Liver (tissue), 3 donors: ENCODE data around the gene IL26.

Experiments used
- EGR1 ChIP-seq, 2 donors: IDR thresholded peaks; 2 replicates each; pipeline ENCODE4 v1.6.1; 2016 to 2018; ENCODE audit warnings: antibody characterized with exemption in 2 of 2, low read depth in 2 of 2
- FOXA2 ChIP-seq: IDR thresholded peaks from 2 replicates; pipeline ENCODE4 v1.6.1; 2016; ENCODE audit warnings: antibody characterized with exemption
- GABPA ChIP-seq, 2 donors: IDR thresholded peaks in 1 of 2; conservative IDR thresholded peaks in 1 of 2; 2 replicates each; pipeline ENCODE4 v1.6.1; 2016; ENCODE audit warnings: antibody characterized with exemption in 2 of 2, mild to moderate bottlenecking in 1 of 2, moderate library complexity in 1 of 2
- HNF4G ChIP-seq: IDR thresholded peaks from 2 replicates; pipeline ENCODE4 v1.6.1; 2016; ENCODE audit warnings: antibody characterized with exemption
- JUND ChIP-seq, 2 donors: IDR thresholded peaks; 2 replicates each; pipeline ENCODE4 v1.6.1; 2016; ENCODE audit warnings: antibody characterized with exemption in 2 of 2
- RAD21 ChIP-seq, 2 donors: IDR thresholded peaks; 2 replicates each; pipeline ENCODE4 v1.6.1; 2016; ENCODE audit warnings: antibody characterized with exemption in 2 of 2, mild to moderate bottlenecking in 2 of 2
- RXRA ChIP-seq, 2 donors: IDR thresholded peaks; 2 replicates each; pipeline ENCODE4 v1.6.1; 2017 to 2018; ENCODE audit warnings: antibody characterized with exemption in 2 of 2, mild to moderate bottlenecking in 1 of 2
- SP1 ChIP-seq: IDR thresholded peaks from 2 replicates; pipeline ENCODE4 v1.6.1; 2018; ENCODE audit warnings: antibody characterized with exemption, mild to moderate bottlenecking
- TF ChIP-seq, protein P1 (sequence below): IDR thresholded peaks from 2 replicates; pipeline ENCODE4 v1.6.1; 2016; ENCODE audit warnings: antibody characterized with exemption
- TF ChIP-seq, protein P2 (sequence below): fragments of 150-350 bp; IDR thresholded peaks from 2 replicates; pipeline ENCODE4 v1.5.1; 2017; ENCODE audit warnings: improper control_type of control experiment, low read depth, low read length; ENCODE audit not compliant: missing input control
- TF ChIP-seq, protein P3 (sequence below): IDR thresholded peaks from 2 replicates; pipeline ENCODE4 v1.6.1; 2016; ENCODE audit warnings: antibody characterized with exemption, mild to moderate bottlenecking
- donor health status: healthy.
- donor health status: healthy.

DNA sequence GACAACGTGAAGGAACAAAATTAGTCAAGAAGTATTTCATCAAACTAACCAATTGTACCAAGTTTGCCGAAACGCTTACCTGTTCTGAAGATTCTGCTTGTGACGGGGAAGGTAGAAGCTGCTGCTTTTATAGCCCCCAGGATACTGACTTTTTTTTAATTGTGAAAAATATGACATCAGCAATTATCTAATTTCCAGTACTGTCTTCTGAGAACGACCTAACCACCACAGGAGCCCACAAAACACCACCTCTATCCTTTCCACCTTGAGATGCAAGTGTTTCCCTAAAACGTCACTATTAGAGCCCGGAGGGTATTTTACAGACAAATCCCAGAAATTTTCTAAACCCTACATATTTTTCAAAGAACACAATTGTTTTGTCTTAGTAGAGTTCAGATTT is 27.9 kb upstream of the IL26 start, which contains the start of gene IL22:
- TF ChIP-seq, protein P1, sequence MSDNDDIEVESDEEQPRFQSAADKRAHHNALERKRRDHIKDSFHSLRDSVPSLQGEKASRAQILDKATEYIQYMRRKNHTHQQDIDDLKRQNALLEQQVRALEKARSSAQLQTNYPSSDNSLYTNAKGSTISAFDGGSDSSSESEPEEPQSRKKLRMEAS: no peak
- TF ChIP-seq, protein P2, sequence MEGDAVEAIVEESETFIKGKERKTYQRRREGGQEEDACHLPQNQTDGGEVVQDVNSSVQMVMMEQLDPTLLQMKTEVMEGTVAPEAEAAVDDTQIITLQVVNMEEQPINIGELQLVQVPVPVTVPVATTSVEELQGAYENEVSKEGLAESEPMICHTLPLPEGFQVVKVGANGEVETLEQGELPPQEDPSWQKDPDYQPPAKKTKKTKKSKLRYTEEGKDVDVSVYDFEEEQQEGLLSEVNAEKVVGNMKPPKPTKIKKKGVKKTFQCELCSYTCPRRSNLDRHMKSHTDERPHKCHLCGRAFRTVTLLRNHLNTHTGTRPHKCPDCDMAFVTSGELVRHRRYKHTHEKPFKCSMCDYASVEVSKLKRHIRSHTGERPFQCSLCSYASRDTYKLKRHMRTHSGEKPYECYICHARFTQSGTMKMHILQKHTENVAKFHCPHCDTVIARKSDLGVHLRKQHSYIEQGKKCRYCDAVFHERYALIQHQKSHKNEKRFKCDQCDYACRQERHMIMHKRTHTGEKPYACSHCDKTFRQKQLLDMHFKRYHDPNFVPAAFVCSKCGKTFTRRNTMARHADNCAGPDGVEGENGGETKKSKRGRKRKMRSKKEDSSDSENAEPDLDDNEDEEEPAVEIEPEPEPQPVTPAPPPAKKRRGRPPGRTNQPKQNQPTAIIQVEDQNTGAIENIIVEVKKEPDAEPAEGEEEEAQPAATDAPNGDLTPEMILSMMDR: no peak
- TF ChIP-seq RXRA (IDR thresholded peaks at IDR 0.05) (no peak), RAD21 (IDR thresholded peaks at IDR 0.05) (no peak), JUND (IDR thresholded peaks at IDR 0.05) (no peak), HNF4G (no peak), GABPA (IDR thresholded peaks at IDR 0.05 in 1 of 2, conservative IDR thresholded peaks at IDR 0.05 in 1 of 2) (no peak), FOXA2 (no peak), EGR1 (IDR thresholded peaks at IDR 0.05; ENCODE audit: low read depth in 2 of 2) (no peak), SP1 (no peak)
- TF ChIP-seq, protein P3, sequence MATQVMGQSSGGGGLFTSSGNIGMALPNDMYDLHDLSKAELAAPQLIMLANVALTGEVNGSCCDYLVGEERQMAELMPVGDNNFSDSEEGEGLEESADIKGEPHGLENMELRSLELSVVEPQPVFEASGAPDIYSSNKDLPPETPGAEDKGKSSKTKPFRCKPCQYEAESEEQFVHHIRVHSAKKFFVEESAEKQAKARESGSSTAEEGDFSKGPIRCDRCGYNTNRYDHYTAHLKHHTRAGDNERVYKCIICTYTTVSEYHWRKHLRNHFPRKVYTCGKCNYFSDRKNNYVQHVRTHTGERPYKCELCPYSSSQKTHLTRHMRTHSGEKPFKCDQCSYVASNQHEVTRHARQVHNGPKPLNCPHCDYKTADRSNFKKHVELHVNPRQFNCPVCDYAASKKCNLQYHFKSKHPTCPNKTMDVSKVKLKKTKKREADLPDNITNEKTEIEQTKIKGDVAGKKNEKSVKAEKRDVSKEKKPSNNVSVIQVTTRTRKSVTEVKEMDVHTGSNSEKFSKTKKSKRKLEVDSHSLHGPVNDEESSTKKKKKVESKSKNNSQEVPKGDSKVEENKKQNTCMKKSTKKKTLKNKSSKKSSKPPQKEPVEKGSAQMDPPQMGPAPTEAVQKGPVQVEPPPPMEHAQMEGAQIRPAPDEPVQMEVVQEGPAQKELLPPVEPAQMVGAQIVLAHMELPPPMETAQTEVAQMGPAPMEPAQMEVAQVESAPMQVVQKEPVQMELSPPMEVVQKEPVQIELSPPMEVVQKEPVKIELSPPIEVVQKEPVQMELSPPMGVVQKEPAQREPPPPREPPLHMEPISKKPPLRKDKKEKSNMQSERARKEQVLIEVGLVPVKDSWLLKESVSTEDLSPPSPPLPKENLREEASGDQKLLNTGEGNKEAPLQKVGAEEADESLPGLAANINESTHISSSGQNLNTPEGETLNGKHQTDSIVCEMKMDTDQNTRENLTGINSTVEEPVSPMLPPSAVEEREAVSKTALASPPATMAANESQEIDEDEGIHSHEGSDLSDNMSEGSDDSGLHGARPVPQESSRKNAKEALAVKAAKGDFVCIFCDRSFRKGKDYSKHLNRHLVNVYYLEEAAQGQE: no peak
